ENCODE results near the gene PAPSS2. TPM values are rescaled to one million over a fixed set of nuclear protein-coding genes. Genes with fewer than 3 reads are reported as not detected.

Gene PAPSS2
- total RNA-seq, 2 donors from 2014 or later = 15.7 to 20.2 TPM

- Mint-ChIP-seq H3K27me3 (ENCODE audit: insufficient read depth) (no peaks in the 10 kb centered on the region), H3K9me3 (no peaks in the 10 kb centered on the region), H3K4me1 (peaks cover 10% of the 10 kb centered on the region), H3K4me3 (no peak overlapping the region), H3K36me3 (ENCODE audit: low read depth) (peaks cover 34% of the 10 kb centered on the region), H3K27ac (no peak overlapping the region)
- Histone ChIP-seq H3K27ac (ENCODE audit: low read depth, low read length) (no peak overlapping the region), H3K4me3 (ENCODE audit: low read length) (no peak overlapping the region), H3K9ac (ENCODE audit: extremely low read depth, low read length, poor library complexity, severe bottlenecking) (no peak overlapping the region), H3K36me3 (ENCODE audit: control insufficient read depth, insufficient read depth, low read length) (peaks cover 59% of the 10 kb centered on the region), H3K27me3 (ENCODE audit: control insufficient read depth, insufficient read depth, low read length, poor library complexity, severe bottlenecking) (no peaks in the 10 kb centered on the region), H3K9me3 (ENCODE audit: control insufficient read depth, low read length) (no peaks in the 10 kb centered on the region), H3K4me1 (ENCODE audit: control insufficient read depth, insufficient read depth, low read length) (no peaks in the 10 kb centered on the region)
- DNase-seq = no peak
- TF ChIP-seq, protein P1, sequence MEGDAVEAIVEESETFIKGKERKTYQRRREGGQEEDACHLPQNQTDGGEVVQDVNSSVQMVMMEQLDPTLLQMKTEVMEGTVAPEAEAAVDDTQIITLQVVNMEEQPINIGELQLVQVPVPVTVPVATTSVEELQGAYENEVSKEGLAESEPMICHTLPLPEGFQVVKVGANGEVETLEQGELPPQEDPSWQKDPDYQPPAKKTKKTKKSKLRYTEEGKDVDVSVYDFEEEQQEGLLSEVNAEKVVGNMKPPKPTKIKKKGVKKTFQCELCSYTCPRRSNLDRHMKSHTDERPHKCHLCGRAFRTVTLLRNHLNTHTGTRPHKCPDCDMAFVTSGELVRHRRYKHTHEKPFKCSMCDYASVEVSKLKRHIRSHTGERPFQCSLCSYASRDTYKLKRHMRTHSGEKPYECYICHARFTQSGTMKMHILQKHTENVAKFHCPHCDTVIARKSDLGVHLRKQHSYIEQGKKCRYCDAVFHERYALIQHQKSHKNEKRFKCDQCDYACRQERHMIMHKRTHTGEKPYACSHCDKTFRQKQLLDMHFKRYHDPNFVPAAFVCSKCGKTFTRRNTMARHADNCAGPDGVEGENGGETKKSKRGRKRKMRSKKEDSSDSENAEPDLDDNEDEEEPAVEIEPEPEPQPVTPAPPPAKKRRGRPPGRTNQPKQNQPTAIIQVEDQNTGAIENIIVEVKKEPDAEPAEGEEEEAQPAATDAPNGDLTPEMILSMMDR (conservative IDR thresholded peaks at IDR 0.05) = no peak
Measured at GRCh38 chr10:87759551-87759950, 99.9 kb downstream of the PAPSS2 start.

GRCh38 chr10:87760195-87760905 lies 100.7 kb downstream of the PAPSS2 start:
- DNase-seq = no peak
- H3K27ac Mint-ChIP-seq = peak overlapping the region; percentile 54
- H3K36me3 Mint-ChIP-seq (ENCODE audit: low read depth) = peaks cover 38% of the 10 kb centered on the region
- H3K4me1 Mint-ChIP-seq = peaks cover 10% of the 10 kb centered on the region
- H3K4me1 ChIP-seq (ENCODE audit: control insufficient read depth, insufficient read depth, low read length) = no peaks in the 10 kb centered on the region
- no peak overlapping the region for H3K4me3 ChIP-seq (ENCODE audit: low read length)
- no peak overlapping the region for H3K4me3 Mint-ChIP-seq
- H3K27me3 Mint-ChIP-seq (ENCODE audit: insufficient read depth) = no peaks in the 10 kb centered on the region
- H3K9me3 Mint-ChIP-seq = no peaks in the 10 kb centered on the region
- H3K9me3 ChIP-seq (ENCODE audit: control insufficient read depth, low read length) = no peaks in the 10 kb centered on the region
- no peak overlapping the region for H3K9ac ChIP-seq (ENCODE audit: extremely low read depth, low read length, poor library complexity, severe bottlenecking)
- peaks cover 55% of the 10 kb centered on the region for H3K36me3 ChIP-seq (ENCODE audit: control insufficient read depth, insufficient read depth, low read length)
- 92 to 99% methylated on average over 2 to 5 of the region's 6 CpGs for WGBS, 2 experiments (ENCODE audit: insufficient coverage in 1 of 2, insufficient read length in 1 of 2)
- no peaks in the 10 kb centered on the region for H3K27me3 ChIP-seq (ENCODE audit: control insufficient read depth, insufficient read depth, low read length, poor library complexity, severe bottlenecking)
- no peak overlapping the region for H3K27ac ChIP-seq (ENCODE audit: low read depth, low read length)
- TF ChIP-seq, protein P1 (conservative IDR thresholded peaks at IDR 0.05) = no peak

DNA sequence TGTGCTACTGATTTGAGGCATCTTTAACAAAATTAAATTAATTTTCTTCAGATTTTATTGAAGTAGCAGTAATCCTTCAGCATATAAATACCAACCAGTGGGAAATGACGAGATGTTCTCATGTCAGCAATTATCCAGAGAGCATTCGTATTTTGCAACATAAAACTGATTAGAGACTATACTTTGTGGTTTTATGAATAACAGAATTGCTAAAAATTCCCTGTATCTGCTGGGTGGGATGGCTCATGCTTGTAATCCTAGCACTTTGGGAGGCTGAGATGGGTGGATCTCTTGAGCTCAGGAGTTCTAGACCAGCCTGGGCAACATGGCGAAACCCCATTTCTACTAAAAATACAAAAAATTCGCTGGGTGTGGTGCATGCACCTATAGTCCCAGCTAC lies 101.5 kb downstream of the PAPSS2 start:
- no peak overlapping the region for H3K4me3 ChIP-seq (ENCODE audit: low read length)
- Mint-ChIP-seq H3K27me3 (ENCODE audit: insufficient read depth) (no peaks in the 10 kb centered on the region), H3K27ac (no peak overlapping the region), H3K9me3 (no peaks in the 10 kb centered on the region), H3K4me3 (no peak overlapping the region), H3K4me1 (peaks cover 10% of the 10 kb centered on the region), H3K36me3 (ENCODE audit: low read depth) (peaks cover 37% of the 10 kb centered on the region)
- DNase-seq = no peak
- no peaks in the 10 kb centered on the region for H3K27me3 ChIP-seq (ENCODE audit: control insufficient read depth, insufficient read depth, low read length, poor library complexity, severe bottlenecking)
- 92 to 96% methylated on average over 4 of the region's 4 CpGs for WGBS, 2 experiments (ENCODE audit: insufficient coverage in 1 of 2, insufficient read length in 1 of 2)
- H3K9ac ChIP-seq (ENCODE audit: extremely low read depth, low read length, poor library complexity, severe bottlenecking) = no peak overlapping the region
- no peaks in the 10 kb centered on the region for H3K4me1 ChIP-seq (ENCODE audit: control insufficient read depth, insufficient read depth, low read length)
- no peak overlapping the region for H3K27ac ChIP-seq (ENCODE audit: low read depth, low read length)
- peaks cover 55% of the 10 kb centered on the region for H3K36me3 ChIP-seq (ENCODE audit: control insufficient read depth, insufficient read depth, low read length)
- TF ChIP-seq, protein P1 (conservative IDR thresholded peaks at IDR 0.05) = no peak
- H3K9me3 ChIP-seq (ENCODE audit: control insufficient read depth, low read length) = no peaks in the 10 kb centered on the region

All from endodermal cell (in vitro differentiated cells).